HG03439 (cell line): ENCODE data around the gene FAM78A.

Source experiments
- ATAC-seq: cut with Tn5 transposase; IDR thresholded peaks from one replicate; pipeline ENCODE4 v1.9.1; 2021; ENCODE audit warnings: mild to moderate bottlenecking, moderate library complexity; ENCODE audit not compliant: unreplicated experiment

The FAM78A gene, protein sequence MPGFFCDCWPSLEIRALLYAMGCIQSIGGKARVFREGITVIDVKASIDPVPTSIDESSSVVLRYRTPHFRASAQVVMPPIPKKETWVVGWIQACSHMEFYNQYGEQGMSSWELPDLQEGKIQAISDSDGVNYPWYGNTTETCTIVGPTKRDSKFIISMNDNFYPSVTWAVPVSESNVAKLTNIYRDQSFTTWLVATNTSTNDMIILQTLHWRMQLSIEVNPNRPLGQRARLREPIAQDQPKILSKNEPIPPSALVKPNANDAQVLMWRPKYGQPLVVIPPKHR

DNA sequence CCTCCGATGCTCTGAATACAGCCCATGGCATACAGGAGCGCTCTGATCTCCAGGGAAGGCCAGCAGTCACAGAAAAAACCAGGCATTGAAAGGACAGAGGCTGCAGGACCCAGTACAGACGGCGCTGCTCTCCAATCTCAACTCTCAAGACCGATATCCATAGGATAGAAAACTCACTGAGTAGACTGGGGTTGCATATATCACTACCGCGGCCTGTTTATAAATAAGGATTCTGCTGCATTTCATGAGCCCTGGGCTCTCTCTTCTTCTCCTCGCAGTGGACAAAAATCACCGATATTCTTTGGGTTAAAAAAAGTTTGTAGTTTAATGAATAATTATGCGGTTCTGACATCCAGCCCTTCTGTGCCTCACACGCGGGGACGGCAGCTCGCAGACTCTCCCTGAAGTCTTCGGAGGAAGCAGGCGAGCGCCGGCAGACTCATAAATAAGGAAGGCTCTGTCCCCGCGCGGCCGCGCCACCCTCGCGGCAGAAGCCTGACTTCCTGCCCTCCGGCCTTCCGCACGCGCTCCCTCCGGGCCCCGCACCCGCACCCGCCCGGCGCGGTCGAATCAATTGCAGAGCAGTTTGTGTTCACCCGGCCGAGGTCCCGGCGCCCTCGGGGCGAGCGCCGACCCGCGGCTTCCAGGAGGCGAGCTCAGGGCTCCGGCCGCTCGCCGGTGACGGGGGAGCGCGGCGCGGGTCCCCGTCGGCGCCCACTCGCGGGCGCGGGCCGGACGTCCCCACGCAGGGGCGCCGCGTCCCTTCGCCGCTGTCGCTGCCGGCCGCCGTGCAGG is at the start of gene FAM78A:
Gene FAM78A, minus strand, starts transcription at position 417 of the 795 bp plus-strand sequence. Its CDS starts 331 bp downstream, at position 86.
- no peak for ATAC-seq

DNA sequence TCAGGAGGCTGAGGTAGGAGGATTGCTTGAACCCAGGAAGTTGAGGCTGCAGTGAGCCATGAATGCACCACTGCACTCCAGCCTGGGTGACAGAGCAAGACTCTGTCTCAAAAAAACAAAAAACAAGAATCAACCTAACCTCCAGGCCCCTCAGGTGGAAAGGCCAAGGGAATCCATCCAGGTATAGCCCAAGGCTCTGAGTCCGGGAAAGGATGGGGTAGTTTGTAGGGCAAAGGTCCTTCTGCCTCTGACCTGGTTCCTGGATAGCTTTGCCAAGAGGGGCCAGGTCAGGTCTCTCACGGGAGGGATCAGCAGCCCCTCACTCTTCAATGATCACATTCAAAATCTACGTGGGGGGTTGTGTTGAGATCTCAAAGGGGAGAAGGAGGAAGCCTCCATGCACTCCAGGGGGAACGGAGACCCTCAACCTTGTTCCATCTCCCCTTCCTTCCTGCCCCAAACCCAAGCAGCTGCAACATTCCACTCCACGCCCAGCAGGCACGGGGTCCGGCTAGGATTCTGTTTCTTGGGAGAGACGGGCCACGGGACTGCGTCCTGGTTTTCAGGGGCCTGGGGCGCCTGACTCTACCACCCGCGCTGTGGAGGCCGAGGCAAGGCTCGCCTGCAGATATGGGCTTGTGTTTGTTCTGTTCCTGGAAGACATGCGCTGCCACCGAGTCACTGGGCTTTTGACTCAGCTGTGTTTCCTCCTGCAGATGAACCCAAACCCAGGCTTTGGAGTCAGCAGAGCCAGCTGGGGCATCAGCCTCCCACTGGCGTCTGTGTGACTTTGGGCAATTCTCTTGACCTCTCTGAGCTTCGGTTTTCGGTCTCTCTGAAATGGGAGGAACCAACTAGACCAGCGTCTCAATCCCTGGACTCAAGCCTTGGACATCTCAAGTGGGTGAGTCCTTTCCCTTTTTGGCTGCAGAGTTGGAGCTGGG is 48.7 kb upstream of the FAM78A start:
- ATAC-seq, result no peak

DNA sequence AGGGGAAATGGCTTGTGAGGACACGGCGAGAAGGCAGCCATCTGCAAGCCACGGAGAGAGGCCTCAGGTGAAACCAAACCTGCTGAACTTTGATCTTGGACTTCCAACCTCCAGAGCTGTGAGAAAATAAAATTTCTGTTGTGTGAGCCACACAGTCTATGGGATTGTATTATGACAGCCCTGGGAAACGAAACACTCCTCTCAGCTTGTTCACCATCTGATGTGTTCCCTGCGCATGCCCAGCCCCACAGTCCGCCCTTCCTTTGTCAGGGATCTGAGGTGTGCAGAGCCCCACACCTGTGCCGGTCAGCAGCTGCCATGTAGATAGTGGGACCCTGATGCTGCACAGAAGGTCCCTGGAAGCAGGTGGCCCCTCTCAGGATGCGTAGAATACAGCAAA is 47.3 kb upstream of the FAM78A start:
- ATAC-seq, result no peak

DNA sequence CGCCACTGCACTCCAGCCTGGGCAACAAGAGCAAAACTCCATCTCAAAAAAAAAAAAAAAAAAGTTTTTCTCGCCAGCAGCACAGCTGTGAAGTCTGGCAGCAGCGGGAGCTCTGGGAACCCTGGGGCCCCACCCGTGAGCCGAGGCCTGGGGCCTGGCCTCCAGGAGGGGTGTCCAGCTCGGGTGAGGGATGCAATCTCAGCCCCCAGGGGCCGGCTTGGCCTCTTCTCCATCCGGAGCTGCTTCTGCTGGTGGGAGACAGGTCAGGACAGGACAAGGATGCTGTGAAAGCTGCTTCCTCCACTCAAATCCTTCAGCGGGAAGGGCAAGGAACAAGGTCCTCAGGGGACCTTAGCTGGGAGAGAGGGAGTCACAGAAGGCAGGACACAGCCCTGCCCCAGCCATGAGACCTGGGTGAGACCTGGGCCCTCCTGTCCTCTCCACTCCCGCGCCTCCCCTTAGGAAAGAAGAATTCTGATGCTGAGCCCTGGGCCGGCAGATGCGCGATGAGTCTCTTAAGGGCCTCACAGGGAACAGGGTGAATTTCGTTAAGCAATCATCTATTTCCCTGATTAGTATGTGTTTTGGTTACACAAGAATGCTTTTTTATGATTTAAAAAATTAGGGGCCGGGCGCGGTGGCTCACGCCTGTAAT is 43.8 kb upstream of the FAM78A start:
- no peak for ATAC-seq

DNA sequence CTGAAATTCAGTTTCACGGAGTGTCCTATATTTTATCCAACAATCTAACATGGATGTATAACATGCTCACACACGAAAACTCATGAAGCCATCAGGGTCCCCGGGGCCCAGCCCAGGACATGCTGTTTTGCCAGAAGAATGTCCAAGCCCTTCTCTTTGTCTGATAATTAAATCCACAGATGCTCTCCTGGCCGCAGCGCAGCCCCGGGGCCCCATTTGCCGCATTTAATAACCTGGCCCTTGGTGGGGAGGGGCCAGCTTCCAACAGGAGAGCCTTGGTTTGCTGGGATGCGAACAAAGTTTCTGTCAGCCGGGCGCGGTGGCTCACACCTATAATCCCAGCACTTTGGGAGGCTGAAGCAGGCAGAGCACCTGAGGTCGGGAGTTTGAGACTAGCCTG is 43.2 kb upstream of the FAM78A start:
- ATAC-seq, result no peak

DNA sequence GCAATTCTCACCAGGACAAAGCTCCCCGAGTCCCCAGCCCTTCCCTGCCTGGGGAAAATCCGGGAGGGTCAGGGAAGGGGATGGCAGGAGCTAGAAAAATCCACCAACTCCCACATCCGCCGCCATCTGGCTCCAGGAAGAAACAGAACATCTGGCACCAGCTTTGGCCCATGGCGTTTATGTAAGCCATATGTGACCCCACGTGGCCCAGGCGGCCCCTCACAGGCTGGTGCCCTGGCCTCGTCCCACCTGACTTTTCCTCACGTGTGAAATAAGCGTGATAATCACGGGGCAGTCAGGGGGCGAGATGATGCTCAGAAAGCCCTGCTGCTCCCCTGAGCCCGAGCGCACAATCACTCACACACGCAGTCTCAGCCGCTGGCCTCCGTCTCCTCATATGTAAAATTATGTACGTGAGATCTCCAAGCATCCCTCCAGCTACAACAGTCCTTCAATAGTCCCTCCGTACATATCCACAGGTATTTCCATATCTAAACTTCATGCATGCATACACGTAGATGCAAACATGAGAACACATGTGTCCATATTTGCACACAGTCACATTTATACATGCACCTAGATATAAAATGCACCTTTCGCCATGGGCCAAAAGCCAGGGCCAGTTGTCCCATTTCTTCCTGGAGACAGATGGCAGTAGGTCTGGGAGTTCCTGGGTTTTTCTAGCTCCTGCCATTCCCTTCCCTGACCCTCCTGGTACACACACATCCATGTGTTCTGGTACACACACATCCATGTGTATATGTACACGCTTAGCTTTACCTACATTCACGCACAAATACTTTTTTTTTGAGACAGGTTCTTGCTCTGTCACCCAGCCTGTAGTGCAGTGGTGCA is 42.1 kb upstream of the FAM78A start:
- no peak for ATAC-seq

DNA sequence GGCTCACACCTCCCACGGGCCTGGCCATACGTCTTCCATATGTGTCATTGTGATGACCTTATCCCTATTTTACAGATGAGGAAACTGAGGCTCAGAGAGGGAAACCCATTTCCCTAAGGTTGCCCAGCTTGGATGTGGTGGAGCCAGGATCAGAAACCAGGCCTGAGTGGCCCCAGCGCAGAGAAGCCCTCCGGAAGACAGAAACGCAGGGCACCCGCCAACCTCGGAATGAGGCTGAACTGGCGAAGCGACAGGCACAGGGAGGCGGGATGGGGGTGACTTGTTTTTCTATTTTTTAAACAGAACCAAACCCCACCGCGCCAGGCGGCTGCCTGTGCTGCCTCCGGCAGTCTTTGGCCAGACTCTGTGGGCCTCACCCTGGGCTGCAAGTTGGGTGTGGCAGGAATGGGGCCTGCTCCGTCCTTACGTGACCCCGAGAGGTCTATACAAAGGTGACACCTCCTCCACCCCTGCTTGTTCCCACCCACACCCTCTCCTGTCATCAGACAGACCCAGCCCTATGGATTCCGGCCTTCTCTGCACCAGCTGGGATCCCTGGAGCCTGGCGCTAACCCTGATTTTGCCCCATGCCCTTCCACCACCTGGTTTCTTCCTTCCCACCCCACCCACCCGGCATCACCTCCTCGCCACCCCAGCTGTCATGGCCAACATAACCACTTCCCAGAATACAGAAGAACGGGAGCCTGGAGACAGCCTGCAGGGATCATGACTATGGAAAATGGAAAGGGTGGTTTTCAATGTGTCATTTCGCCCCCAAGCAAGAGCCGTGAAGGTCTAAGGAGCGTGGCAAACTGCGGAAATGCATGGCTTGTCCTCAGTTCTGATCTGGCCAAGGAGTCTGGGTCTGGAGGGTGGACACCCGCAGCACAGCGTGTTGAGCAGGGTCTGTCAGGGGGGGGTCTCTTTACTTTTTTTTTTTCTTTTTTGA is 36.8 kb upstream of the FAM78A start:
- no peak for ATAC-seq

DNA sequence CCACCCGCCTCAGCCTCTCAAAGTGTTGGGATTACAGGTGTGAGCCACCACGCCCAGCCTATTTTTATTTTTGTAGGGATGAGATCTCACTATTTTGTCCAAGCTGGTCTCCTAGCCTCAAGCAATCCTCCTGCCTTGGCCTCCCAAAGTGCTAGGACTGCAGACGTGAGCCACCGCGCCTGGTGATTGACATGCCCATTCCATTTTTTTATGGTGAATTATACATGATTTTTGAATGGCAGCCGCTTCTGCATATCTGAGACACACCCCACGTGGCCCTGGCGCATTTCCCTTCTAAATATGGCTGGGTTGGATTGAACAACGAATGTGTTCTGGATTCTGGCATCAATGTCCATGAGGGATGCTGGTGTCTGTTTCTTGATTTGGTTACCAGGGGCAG is 35.9 kb upstream of the FAM78A start:
- no peak for ATAC-seq

DNA sequence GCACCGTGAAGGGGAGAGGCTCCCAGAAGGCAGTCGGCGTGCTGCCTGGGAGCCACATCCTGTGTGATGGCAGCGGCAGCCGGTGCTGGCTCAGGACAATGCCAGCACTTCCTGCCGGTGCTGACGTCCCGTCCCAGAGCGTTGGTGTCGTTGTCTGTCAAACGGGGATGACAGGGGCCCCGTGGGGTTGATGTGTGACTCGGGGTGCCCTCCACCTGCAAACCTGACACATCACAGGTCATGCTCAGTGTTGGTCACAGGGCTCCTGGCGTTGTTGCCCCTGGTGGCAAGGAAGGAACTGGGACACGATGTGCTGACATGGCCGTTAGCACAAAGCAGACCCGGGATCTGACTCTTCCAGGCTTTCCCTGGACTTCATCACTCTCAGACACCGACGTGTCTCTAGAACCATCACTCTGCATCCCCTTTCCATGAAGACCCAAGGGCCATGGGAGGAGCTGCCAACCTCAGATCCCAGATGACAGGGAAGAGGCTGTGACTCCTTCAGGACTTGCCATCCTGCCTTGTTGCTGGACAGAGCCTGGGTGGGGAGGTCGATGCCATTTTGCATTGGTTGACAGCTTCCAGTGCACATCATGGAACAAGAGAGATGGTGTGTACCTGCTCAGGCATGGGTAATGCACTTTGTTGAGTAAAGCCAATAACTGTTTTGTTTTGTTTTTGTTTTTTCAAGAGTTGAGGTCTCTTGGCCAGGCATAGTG is 34.7 kb upstream of the FAM78A start:
- ATAC-seq, result no peak

DNA sequence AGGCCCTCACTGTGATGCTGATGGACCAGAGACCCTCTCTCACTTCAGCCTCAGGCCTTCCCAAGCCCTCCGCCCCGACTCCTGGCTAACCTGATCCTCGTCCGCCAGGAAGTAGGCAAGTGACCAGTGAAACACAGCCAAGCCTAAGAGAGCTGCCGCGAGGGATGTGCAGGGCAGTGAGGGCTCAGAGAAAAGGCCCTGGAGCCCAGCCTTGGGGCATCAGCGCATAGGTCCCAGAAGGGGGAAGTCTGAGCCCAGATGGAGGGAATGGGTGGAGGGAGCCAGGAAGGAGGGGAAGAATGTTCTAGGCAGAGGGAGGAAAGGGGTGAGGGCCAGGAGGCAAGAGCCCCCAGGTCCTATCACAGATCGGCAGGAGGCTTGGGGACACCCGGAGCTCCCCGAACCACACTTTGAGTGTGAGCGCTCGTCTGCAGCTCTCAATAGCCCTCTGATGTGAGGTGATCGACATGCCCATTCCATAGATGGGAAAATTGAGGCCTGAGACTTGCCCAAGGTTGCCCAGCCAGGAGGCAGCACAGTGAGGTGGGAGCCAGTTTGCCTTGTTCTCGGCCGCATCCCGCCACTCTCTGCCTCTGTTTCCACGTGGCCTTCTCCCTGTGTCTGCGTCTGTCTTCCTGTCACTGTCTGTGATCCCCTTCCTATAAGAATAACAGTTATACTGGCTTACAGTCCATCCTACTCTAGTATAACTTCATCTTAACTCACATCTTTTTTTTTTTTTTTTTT is 33.4 kb upstream of the FAM78A start:
- no peak for ATAC-seq

DNA sequence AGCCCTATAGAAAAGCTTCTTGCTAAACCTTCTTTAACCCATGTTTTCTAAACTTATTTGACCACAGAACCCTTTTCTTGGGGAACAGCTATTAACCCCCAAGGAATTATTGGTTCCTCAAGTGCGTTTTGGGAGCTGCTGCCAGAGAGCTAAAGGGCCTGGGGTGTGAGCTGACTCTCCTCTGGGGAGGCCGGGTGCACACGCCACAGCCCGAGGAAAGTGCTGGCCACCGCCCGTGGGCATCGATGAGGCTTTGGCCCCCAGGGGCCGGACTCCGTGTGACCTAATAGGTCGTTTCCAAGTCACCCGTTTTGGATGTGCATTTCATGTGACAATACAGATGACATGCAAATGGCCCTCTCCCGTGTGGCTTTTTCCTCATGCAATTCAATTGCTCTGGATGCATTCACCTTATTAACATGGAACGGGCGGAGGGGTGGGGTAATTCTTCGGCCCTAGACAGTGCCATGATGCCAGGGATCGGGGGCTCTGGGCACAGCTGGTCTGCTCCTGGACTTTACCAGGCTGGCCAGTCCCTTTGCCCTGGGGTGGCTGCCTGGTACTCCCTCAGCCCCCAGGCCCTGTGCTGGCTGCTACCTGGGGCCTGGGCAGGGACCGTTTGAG is 32.7 kb upstream of the FAM78A start:
- ATAC-seq, result no peak

DNA sequence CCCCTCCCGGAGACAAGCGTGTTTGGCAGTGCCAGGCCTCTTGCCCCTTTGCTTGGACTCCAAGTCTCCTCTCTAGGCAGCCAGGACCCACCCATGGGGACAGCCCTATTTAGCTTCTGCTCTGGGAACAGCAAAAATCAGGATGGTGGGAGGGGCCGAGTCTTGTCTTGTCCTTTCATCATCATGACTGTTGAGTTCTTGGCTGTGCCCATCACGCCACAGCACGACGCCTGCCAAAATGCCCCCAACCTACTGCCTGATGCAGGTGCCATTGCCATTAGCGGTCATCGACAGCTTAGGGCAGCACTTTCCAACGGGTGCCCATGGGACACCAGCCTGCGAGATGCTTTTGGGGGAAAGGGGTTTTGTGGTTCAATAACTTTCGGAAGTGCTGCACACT is 32.1 kb upstream of the FAM78A start:
- no peak for ATAC-seq

DNA sequence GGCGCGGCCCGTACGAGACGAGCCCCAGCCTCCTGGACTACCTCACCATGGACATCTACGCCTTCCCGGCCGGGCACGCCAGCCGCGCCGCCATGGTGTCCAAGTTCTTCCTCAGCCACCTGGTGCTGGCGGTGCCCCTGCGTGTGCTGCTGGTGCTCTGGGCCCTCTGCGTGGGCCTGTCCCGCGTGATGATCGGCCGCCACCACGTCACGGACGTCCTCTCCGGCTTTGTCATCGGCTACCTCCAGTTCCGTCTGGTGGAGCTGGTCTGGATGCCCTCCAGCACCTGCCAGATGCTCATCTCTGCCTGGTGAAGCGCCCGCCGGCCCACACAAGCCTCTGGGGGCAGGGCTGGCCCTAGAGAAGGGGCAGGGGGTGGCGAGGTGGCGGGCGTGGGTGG is 31.7 kb upstream of the FAM78A start:
- no peak for ATAC-seq

DNA sequence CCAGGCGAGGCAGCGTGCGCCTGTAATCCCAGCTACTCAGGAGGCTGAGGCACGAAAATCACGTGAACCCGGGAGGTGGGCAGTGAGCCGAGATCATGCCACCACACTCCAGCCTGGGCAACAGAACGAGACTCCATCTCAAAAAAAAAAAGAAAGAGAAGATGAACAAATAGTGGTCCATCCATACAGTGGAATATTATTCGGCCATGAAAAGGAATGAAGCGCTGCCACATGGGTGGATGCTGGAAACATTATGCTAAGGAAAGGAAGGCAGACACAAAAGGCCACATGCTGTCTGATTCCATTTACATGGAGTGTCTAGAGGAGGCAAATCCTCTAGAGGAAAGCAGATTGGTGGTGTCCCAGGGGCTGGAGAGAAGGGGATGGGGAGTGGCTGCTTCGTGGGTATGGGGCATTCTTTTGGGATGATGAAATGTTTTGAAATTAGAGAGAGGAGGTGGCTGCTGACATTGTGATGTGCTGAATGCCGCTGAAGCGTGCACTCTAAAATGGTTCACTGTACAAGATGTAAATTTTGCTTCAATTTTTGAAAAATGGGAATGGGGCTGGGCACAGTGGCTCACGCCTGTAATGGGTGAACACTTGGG is 30.2 kb upstream of the FAM78A start:
- ATAC-seq, result no peak

DNA sequence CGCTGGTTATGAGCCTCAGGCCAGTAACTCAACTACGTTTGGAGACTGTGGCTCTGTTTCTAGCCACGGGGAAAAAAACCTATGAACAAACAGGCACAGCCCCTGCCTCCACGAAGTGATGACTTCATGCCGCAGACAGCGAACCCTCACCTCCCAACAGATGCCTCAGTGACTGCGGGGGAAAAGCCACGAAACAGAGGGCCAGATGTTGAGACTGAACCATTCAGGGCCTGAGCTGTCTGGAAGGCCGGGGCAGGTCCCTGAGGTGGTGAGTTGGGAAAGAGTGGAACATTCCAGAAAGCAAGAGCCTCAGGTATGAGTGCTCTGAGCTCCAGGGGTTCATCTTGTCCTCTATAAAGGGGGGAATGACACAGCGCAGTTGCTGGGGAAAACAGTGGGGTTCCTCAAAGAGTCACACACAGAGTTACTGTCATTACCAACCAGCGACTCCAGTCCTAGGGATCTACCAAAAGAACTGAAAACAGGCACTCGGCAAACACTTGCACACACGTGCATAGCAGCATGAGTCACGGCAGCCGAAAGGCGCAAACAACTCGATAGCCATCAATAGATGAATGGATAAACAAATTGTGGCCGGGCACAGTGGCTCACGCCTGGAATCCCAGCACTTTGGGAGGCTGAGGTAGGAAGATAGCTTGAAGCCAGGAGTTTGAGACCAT is 28.5 kb upstream of the FAM78A start:
- ATAC-seq, result no peak
